NCI-H2081 (cell line): ENCODE measurements around the gene MED22.
"Not testable (repeated sequence)": the region's sequence is repeated elsewhere in the genome, so short reads cannot be mapped to it uniquely, and the experiment has no call there.

Experiments
- DNase-seq, 2 experiments: peaks; one replicate each; lab custom pipeline; 2025; lab: John Stamatoyannopoulos, UW

The MED22 gene

GRCh38 chr9:133304477-133305377 is 43.2 kb downstream of the MED22 start:
- no peak for DNase-seq

- no peak for DNase-seq
Observed at GRCh38 chr9:133304158-133304470, 43.8 kb downstream of the MED22 start.

DNA sequence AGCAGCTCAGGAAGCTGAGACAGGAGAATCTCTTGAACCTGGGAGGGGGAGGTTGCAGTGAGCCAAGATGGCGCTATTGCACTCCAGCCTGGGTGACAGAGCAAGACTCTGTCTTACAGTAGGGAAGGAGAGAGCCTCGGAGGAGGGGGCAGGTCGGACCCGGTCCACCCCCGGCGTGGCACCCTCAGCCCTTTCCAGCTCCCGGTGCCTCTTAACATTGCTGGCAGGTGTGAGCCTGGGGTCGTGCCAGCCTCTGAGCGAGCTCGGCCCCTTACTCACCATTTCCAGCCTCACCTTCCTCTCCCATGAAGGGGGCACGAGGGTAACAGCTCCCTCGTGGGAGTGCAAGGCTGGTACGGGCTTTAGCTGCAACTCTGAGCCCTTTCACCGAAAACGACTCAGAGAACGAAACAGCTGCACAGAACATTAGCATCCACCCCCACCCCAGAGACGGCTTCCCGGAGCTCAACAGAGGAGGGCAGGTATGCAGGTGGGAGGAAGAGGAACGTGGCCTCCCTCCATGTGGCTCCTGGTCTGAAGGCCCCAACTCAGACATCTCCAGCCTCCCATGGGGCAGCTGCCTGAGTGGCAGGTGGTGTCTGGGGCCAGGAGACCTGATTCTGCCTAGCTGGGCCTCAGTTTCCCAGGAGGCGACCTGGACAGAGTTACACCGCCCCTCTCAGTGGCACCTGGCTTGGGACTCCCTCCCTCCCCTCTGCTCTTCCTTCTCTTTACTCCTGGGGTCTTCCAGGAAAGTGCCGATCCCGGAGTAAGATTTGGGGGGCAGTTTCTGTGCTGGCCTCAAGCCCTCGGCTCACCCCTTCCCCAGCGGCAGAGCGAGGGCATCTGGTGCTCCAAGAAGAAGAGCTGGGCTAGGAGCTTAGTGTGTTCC is 44.4 kb downstream of the MED22 start:
- DNase-seq = no peak

GRCh38 chr9:133301253-133302230 is 46.4 kb downstream of the MED22 start:
- no peak for DNase-seq

DNA sequence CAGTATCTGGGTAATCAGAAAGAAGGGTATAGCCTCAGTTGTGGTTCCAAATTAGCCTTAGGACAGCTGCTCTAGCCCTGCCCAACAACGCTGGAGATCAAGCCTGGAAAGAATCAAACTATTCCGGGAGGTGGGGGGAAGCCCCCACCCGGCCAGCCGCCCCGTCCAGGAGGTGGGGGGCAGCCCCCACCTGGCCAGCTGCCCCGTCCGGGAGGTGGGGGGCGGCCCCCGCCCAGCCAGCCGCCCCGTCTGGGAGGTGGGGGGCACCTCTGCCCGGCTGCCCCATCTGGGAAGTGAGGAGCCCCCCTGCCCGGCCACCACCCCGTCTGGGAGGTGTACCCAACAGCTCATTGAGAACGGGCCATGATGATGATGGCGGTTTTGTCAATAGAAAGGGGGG is 47.9 kb downstream of the MED22 start:
- DNase-seq = not testable (repeated sequence)

DNA sequence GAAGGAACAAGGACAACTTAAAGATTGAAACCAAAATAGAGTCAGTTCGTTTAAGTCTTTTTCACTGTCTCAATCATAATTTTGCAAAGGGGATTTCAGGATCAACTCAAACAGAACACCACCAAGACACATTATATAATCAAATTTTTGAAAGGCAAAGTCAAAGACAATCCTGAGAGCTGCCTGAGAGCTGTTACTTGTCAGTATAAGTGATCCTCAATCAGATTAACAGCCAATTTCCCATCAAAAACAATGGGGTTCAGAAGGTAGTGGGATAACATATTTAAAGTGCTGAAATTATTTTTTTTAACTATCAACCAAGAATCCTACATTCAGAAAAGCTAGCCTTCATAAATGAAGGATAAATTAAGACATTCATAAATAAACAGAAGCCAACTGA is 53.7 kb downstream of the MED22 start:
- no peak for DNase-seq

- DNase-seq = no peak
Observed at GRCh38 chr9:133290751-133291302, 57.1 kb downstream of the MED22 start.
